Activated T-cell treated with anti-CD3 and anti-CD28 coated beads, Interleukin-2, amount 50 U/mL, for 72 hours (primary cell): ENCODE measurements around the gene NOD1. TPM values are rescaled to one million over a fixed set of nuclear protein-coding genes. Genes with fewer than 3 reads are reported as not detected.
"Not testable (repeated sequence)": the region's sequence is repeated elsewhere in the genome, so short reads cannot be mapped to it uniquely, and the experiment has no call there.

Experiments
- ATAC-seq, 2 donors: fragments of 150-1000 bp; cut with Tn5 transposase; replicated peaks in 1 of 2; 2 replicates each; pipeline ENCODE4 v1.10.0; 2021; ENCODE audit warnings: moderate library complexity in 2 of 2, mild to moderate bottlenecking in 1 of 2
- DNase-seq, 2 donors: peaks; one replicate each; pipeline ENCODE4 v3.0.0; 2021 to 2022; ENCODE audit warnings: mixed read lengths in 1 of 2
- H3K27ac Mint-ChIP-seq: one replicate; pipeline ENCODE4 v1.8.0; 2022; ENCODE audit warnings: mild to moderate bottlenecking, moderate library complexity, mixed read lengths
- H3K27me3 Mint-ChIP-seq: one replicate; pipeline ENCODE4 v1.8.0; 2022; ENCODE audit warnings: low read depth, mixed read lengths
- H3K36me3 Mint-ChIP-seq, 2 donors: one replicate each; pipeline ENCODE4 v1.8.0; 2022; ENCODE audit warnings: mixed read lengths in 2 of 2, mild to moderate bottlenecking in 1 of 2; ENCODE audit not compliant: insufficient read depth in 2 of 2
- H3K4me1 Mint-ChIP-seq: one replicate; pipeline ENCODE4 v1.8.0; 2022; ENCODE audit warnings: low read depth, mixed read lengths
- H3K4me3 Mint-ChIP-seq, 2 donors: one replicate each; pipeline ENCODE4 v1.8.0; 2022; ENCODE audit warnings: mild to moderate bottlenecking in 2 of 2, mixed read lengths in 2 of 2, moderate library complexity in 2 of 2
- H3K9me3 Mint-ChIP-seq, 2 donors: one replicate each; pipeline ENCODE4 v1.8.0; 2022; ENCODE audit warnings: mixed read lengths in 2 of 2
- total RNA-seq, 2 donors: library from RNA; stranded (reverse); gene quantifications; one replicate each; pipeline ENCODE4 v1.2.3, GENCODE V29; 2022

The NOD1 gene
- total RNA-seq, 2 donors from 2014 or later: 16.0 to 17.8 TPM

DNA sequence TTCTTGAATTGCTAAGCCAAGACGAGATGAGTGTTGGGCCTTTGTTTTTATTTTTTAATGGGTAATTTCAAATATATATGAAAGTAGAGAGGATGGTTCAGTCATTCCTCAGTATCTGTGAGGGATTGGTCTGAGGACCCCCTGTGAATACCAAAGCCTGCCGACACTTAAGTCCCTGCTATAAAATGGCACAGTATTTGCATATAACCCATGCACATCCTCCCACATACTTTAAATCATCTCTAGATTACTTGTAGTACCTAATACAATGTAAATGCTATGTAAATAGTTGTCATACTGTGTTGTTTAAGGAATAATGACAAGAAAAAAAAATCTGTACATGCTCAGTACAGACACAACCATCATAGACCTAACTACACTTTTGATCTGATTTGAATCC, 73.4 kb downstream of the NOD1 start:
- no peak for DNase-seq
- Mint-ChIP-seq H3K4me3 (no peak overlapping the region), H3K4me1 (peaks cover 10% of the 10 kb centered on the region), H3K9me3 (no peaks in the 10 kb centered on the region), H3K27ac (no peak overlapping the region), H3K27me3 (no peaks in the 10 kb centered on the region), H3K36me3 (peaks cover 3% of the 10 kb centered on the region in 2 donors)
- ATAC-seq: no peak

DNA sequence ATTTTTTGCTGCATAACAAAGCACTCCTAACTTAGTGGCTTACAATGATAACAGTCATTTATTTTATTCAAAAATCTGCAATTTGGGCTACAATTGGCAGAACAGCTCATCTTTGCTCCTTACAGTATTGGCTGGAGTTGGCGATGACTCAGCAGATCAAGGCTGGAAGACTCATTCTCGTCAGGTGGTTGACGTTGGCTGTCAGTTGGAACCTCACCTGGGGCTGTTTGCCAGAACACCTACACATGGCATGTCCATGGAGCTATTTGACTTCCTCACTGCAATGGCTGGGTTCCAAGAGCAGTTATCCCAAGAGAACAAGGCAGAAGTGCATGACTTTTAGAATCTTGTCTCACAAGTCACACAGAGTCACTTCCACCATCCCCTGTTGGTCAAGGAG, 75.1 kb downstream of the NOD1 start:
- Mint-ChIP-seq H3K36me3 (peaks cover 3% of the 10 kb centered on the region in 2 donors), H3K4me1 (peaks cover 10% of the 10 kb centered on the region), H3K27me3 (no peaks in the 10 kb centered on the region), H3K9me3 (no peaks in the 10 kb centered on the region), H3K27ac (no peak overlapping the region), H3K4me3 (no peak overlapping the region)
- ATAC-seq (no peak), DNase-seq (no peak)

DNA sequence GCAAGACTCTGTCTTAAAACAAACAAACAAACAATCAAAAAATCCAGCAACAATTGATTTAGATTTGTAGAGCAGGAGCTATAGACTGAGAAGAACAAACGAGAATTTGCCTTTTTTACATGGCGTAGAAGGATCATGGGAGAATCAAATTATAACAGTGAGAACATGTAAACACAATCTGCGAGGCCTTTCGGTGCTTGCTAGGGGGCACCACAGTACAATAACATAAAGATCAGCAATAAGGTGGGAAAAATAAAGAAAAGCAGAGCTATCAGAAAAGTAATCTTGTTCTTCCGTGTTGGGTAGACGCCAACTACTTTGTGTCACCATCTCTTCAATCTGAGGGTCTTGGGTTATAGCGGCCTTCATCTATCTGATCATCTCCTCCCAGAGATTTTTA, 82.2 kb downstream of the NOD1 start:
- DNase-seq (no peak), ATAC-seq (no peak)
- no peak overlapping the region for H3K4me3 Mint-ChIP-seq

DNA sequence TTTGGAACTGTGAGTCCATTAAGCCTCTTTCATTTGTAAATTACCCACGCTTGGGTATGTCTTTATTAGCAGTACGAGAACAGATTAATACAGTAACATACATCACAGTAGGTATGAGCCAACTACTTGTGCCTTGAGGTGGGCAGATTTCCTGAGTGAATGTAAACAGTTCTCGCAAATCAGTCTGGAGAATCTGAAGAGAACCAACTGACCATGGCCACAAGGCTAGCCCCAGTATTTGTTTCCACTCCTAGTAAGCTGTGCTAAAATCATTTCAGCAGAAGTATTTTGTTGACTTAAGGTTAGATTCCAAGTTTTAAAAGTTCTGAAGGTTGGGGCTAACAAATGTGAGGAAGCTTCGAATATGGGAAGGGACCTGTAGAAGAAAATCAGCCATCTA, 82.9 kb downstream of the NOD1 start:
- Mint-ChIP-seq H3K36me3 (no peaks in the 10 kb centered on the region), H3K4me1 (no peaks in the 10 kb centered on the region), H3K27ac (no peak overlapping the region), H3K4me3 (no peak overlapping the region), H3K9me3 (no peaks in the 10 kb centered on the region), H3K27me3 (no peaks in the 10 kb centered on the region)
- no peak for ATAC-seq
- DNase-seq: no peak

More for the DNA sequence above, 82.2 kb downstream of the NOD1 start:
- Mint-ChIP-seq H3K36me3 (no peaks in the 10 kb centered on the region), H3K27me3 (no peaks in the 10 kb centered on the region), H3K27ac (no peak overlapping the region), H3K9me3 (no peaks in the 10 kb centered on the region), H3K4me1 (peaks cover 3% of the 10 kb centered on the region)

DNA sequence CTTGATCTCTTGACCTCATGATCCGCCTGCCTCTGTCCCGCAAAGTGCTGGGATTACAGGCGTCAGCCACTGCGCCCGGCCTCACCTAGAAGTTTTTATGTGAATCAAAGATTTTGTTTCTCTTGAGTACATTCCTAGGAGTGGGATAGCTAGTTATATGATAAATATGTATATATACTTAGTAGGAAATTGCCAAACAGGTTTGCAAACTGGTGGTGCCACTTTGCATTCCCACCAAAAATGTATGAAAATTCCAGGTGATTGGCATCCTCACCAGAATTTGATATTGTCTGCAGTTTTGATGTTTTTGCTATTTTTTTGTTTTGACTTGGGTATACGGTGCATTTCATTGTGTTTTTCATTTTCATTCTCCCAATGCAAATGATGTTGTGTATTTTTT, 86.8 kb downstream of the NOD1 start:
- no peak overlapping the region for H3K4me3 Mint-ChIP-seq
- no peaks in the 10 kb centered on the region for H3K27me3 Mint-ChIP-seq
- ATAC-seq (no peak), DNase-seq (no peak)
- no peak overlapping the region for H3K27ac Mint-ChIP-seq
- H3K9me3 Mint-ChIP-seq: no peaks in the 10 kb centered on the region
- H3K36me3 Mint-ChIP-seq: peaks cover 0 to 2% of the 10 kb centered on the region in 2 donors
- no peaks in the 10 kb centered on the region for H3K4me1 Mint-ChIP-seq

DNA sequence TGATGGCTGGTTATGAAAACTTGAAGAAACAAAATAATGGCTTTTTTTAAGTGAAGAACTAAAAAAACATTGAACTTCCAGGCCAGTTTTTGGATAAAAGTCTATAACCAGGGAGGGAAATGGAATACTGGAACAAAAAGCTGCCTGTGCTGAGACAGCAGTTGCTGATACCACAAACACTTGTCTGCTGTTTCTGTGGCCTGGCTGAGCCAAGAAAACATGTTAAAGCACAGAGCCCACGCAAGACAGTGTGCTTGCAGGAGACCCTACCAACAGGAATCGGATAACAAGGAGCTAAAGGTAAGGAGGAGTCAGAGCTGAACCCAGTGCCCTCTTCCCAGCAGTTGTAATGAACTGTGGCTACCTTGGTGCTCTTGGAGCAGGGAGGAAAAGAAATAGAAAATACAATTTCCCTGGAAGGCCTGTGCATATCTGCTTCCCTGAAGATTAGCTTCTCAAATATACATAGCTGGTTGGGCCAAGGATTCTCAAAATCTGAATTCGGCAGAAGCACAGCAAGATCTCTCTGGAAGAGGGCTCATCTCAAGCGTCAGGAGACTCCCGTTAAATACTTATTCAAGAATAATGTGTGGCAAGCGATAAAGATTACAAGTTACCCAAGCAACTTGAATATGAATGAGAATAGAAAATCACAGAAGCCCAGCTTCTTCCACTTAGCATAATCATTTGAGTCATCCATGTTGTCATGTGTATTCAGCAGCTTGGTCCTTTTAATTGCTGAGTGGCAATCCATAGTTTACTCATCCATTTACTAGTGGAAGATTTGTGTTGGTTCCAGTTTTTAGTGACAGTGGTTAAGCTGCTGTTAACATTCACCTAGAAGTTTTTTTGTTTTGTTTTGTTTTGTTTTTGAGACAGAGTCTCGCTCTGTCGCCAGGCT, 87.6 kb downstream of the NOD1 start:
- H3K9me3 Mint-ChIP-seq: no peaks in the 10 kb centered on the region
- H3K4me1 Mint-ChIP-seq: no peaks in the 10 kb centered on the region
- peaks cover 0 to 2% of the 10 kb centered on the region in 2 donors for H3K36me3 Mint-ChIP-seq
- DNase-seq (no peak), ATAC-seq (peak; percentile 59 to 80)
- no peak overlapping the region for H3K27ac Mint-ChIP-seq
- H3K27me3 Mint-ChIP-seq: no peaks in the 10 kb centered on the region
- no peak overlapping the region for H3K4me3 Mint-ChIP-seq

DNA sequence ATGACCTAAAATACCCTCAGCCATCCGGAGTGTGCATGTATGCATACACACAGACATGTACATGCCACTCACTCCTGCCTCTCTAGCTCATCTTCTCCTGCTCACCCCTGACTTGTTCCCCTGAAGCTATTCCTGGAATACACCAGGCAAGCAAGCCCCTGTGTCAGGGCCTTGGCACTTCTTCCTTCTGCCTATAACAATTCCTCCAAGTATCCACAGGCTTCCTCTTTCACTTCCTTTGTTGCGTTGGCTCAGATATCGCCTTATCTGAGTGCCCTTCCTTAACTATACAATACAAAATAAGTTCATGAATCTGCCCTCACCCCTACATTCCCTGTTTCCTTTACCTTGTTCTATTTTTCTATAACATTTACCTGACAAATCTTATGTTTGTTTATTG, 88.8 kb downstream of the NOD1 start:
- no peak overlapping the region for H3K27ac Mint-ChIP-seq
- DNase-seq: no peak
- no peak for ATAC-seq
- H3K4me3 Mint-ChIP-seq: no peak overlapping the region
- no peaks in the 10 kb centered on the region for H3K4me1 Mint-ChIP-seq
- H3K9me3 Mint-ChIP-seq: no peaks in the 10 kb centered on the region
- peaks cover 0 to 2% of the 10 kb centered on the region in 2 donors for H3K36me3 Mint-ChIP-seq
- no peaks in the 10 kb centered on the region for H3K27me3 Mint-ChIP-seq

DNA sequence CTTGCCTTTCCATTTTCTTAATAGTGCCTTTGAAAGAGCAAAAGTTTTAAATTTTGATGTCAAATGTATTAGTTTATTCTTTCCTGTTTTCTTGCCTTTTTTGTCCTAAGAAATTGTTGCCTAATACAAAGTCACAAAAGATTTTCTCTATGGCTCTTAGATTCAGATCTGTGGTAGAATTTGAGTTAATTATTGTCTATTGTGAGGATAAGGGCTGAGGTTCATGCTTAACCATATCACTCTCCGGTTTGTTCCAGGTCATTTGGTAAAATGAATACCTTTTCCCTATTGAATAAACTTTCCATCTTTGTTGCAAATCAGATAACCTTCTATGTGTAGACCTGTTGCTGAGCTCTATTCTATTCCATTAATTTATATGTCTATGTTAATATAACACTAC, 96.0 kb downstream of the NOD1 start:
- H3K4me1 Mint-ChIP-seq: no peaks in the 10 kb centered on the region
- H3K27ac Mint-ChIP-seq: no peak overlapping the region
- H3K27me3 Mint-ChIP-seq: no peaks in the 10 kb centered on the region
- peaks cover 2 to 12% of the 10 kb centered on the region in 2 donors for H3K36me3 Mint-ChIP-seq
- ATAC-seq (no peak), DNase-seq (no peak)
- H3K9me3 Mint-ChIP-seq: peaks cover 1 to 2% of the 10 kb centered on the region in 2 donors
- H3K4me3 Mint-ChIP-seq: no peak overlapping the region

DNA sequence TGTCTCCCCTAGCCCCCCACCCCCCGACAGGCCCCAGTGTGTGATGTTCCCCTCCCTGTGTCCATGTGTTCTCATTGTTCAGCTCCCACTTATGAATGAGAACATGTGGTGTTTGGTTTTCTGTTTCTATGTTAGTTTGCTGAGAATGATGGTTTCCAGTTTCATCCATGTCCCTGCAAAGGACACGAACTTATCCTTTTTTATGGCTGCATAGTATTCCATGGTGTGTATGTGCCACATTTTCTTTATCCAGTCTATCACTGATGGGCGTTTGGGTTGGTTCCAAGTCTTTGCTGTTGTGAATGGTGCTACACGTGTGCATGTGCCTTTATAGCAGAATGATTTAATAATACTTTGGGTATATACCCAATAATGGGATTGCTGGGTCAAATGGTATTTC, 97.8 kb downstream of the NOD1 start:
- not testable (repeated sequence) for H3K9me3 Mint-ChIP-seq, H3K27ac Mint-ChIP-seq, H3K4me1 Mint-ChIP-seq, ATAC-seq, DNase-seq, H3K27me3 Mint-ChIP-seq, H3K4me3 Mint-ChIP-seq
- H3K36me3 Mint-ChIP-seq: peaks cover 2 to 12% of the 10 kb centered on the region in 2 donors

DNA sequence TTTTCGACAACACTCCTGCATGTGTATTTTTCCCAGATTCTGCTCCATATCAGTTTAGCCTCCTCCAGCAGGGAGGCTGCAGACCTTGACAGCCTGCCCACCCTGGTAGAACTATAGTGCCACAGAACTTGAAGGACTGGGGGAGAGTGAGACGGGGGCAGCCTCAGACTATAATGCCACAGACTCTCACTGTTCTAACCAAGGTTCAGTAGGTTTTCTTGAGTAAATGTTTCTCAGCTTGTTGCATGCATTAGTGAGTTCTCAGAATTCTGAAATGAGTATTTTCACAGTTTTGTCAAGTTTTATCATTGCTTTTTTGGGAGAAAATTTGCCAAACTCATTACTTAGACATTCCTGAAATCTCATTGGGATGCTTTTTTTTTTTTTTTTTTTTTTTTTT, 98.3 kb downstream of the NOD1 start:
- ATAC-seq (no peak), DNase-seq (no peak)
- H3K36me3 Mint-ChIP-seq: peaks cover 2 to 12% of the 10 kb centered on the region in 2 donors
- no peak overlapping the region for H3K27ac Mint-ChIP-seq
- H3K4me3 Mint-ChIP-seq: no peak overlapping the region
- H3K27me3 Mint-ChIP-seq: no peaks in the 10 kb centered on the region
- H3K9me3 Mint-ChIP-seq: peaks cover 1 to 2% of the 10 kb centered on the region in 2 donors
- H3K4me1 Mint-ChIP-seq: no peaks in the 10 kb centered on the region

DNA sequence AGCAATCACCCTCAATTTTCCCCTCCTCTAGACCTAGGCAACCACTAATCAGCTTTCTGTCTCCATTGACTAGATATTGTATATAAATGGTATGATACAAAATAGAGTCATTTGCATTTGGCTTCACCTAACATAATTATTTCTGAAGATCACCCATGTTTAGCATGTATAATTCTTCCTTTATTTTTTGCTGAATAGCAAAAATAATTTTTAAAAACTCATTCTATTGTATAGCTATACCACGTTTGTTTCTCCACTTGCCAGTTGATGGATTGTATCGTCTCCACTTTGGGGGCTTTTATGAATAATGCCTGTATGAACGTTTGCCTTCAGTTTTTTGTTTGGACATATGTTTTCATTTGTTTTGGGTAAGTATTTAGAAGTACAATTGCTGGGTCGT, 98.8 kb downstream of the NOD1 start:
- no peak for ATAC-seq
- Mint-ChIP-seq H3K27ac (no peak overlapping the region), H3K4me3 (no peak overlapping the region), H3K36me3 (peaks cover 2 to 12% of the 10 kb centered on the region in 2 donors), H3K9me3 (peaks cover 2 to 3% of the 10 kb centered on the region in 2 donors), H3K27me3 (no peaks in the 10 kb centered on the region), H3K4me1 (no peaks in the 10 kb centered on the region)
- DNase-seq: no peak

DNA sequence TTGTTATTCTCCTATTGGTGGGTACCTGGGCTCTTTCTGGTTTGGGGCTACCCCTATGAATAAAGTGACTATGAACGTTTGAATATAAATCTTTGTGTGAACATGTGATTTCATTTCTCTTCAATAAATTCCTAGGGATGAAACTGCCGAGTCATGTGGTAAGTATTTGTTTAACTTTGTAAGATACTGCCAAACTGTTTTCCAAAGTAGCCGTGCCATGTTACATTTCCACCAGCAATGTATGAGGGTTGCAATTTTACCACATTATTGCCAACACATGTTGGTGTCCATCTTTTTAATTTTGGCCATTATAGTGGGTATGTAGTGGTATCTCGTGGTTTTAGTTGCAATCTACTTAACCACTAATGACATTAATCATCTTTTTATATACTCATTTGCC, 99.5 kb downstream of the NOD1 start:
- Mint-ChIP-seq H3K4me3 (no peak overlapping the region), H3K27me3 (no peaks in the 10 kb centered on the region), H3K27ac (no peak overlapping the region), H3K9me3 (peaks cover 2 to 4% of the 10 kb centered on the region in 2 donors), H3K4me1 (no peaks in the 10 kb centered on the region), H3K36me3 (peaks cover 2 to 12% of the 10 kb centered on the region in 2 donors)
- no peak for ATAC-seq
- no peak for DNase-seq

DNA sequence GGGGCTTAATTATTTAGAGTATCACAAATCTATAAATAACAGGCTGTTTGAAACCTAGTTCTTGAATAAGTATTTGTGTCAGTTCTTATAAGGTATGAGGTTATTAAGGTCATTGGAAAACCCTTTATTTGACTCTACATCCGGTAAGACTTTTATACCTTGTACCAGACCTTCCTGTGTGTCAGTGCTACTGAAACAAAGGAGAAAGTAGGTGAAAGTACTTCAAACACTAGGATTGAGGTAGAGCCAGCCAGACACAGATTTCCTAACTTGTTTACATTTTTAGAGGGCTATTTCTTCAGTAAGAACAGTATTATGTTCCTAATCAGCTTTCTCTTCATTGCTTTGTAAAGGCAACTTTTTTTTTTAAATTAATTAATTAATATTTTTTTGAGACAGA, 100.3 kb downstream of the NOD1 start:
- H3K4me1 Mint-ChIP-seq: no peaks in the 10 kb centered on the region
- H3K27ac Mint-ChIP-seq: no peak overlapping the region
- H3K27me3 Mint-ChIP-seq: no peaks in the 10 kb centered on the region
- H3K9me3 Mint-ChIP-seq: peaks cover 0 to 2% of the 10 kb centered on the region in 2 donors
- DNase-seq (no peak), ATAC-seq (no peak)
- H3K36me3 Mint-ChIP-seq: peaks cover 2 to 11% of the 10 kb centered on the region in 2 donors
- H3K4me3 Mint-ChIP-seq: no peak overlapping the region
